Esophagus muscularis mucosa (tissue), 4 donors: ENCODE measurements around the gene MINK1.

Experiments
- EP300 ChIP-seq: sonication (generic); formaldehyde crosslinking; IDR thresholded peaks from one replicate; pipeline ENCODE4 v1.6.1; 2017; ENCODE audit warnings: antibody characterized with exemption
- POLR2A ChIP-seq: fragments of 450-650 bp; IDR thresholded peaks from one replicate; pipeline ENCODE4 v1.6.1; 2017; ENCODE audit warnings: antibody characterized with exemption, moderate library complexity, mild to moderate bottlenecking, low read depth
- POLR2AphosphoS5 ChIP-seq, 2 donors: sonication (generic); formaldehyde crosslinking; IDR thresholded peaks; one replicate each; pipeline ENCODE4 v1.6.1; 2017; ENCODE audit warnings: antibody characterized with exemption in 2 of 2
- TF ChIP-seq, protein P1 (sequence below), 3 experiments: fragments of 200-600 bp in 2 of 3; fragments of 450-650 bp in 1 of 3; sonication (generic) in 2 of 3; IDR thresholded peaks; one replicate each; pipeline ENCODE4 v1.5.1; 2017 to 2019; ENCODE audit warnings: antibody characterized with exemption in 3 of 3, mild to moderate bottlenecking in 2 of 3, moderate library complexity in 1 of 3

DNA sequence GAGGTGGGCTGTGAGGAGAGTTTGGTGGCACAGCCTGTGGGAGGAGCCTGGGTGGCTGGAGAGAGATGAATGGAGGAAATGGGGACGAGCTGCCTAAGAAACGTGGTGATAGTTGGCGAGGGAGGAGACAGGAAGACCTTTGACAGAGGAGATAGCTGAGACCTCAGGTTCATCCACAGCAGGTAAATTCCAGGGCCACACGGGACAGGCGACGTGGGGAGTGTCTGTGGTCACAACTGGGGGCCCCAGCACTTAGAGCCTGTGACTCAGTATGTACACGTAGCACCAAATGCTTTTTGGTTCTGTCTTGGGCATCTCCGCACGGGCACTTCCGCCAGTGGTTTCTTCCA, 7.7 kb downstream of the MINK1 start:
- TF ChIP-seq, protein P1, sequence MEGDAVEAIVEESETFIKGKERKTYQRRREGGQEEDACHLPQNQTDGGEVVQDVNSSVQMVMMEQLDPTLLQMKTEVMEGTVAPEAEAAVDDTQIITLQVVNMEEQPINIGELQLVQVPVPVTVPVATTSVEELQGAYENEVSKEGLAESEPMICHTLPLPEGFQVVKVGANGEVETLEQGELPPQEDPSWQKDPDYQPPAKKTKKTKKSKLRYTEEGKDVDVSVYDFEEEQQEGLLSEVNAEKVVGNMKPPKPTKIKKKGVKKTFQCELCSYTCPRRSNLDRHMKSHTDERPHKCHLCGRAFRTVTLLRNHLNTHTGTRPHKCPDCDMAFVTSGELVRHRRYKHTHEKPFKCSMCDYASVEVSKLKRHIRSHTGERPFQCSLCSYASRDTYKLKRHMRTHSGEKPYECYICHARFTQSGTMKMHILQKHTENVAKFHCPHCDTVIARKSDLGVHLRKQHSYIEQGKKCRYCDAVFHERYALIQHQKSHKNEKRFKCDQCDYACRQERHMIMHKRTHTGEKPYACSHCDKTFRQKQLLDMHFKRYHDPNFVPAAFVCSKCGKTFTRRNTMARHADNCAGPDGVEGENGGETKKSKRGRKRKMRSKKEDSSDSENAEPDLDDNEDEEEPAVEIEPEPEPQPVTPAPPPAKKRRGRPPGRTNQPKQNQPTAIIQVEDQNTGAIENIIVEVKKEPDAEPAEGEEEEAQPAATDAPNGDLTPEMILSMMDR (IDR thresholded peaks at IDR 0.05): no peak
- TF ChIP-seq EP300: no peak
- TF ChIP-seq POLR2A: no peak
- no peak for TF ChIP-seq POLR2AphosphoS5 (IDR thresholded peaks at IDR 0.05)
